ENCODE measurements around the gene TMEM200B.

DNA sequence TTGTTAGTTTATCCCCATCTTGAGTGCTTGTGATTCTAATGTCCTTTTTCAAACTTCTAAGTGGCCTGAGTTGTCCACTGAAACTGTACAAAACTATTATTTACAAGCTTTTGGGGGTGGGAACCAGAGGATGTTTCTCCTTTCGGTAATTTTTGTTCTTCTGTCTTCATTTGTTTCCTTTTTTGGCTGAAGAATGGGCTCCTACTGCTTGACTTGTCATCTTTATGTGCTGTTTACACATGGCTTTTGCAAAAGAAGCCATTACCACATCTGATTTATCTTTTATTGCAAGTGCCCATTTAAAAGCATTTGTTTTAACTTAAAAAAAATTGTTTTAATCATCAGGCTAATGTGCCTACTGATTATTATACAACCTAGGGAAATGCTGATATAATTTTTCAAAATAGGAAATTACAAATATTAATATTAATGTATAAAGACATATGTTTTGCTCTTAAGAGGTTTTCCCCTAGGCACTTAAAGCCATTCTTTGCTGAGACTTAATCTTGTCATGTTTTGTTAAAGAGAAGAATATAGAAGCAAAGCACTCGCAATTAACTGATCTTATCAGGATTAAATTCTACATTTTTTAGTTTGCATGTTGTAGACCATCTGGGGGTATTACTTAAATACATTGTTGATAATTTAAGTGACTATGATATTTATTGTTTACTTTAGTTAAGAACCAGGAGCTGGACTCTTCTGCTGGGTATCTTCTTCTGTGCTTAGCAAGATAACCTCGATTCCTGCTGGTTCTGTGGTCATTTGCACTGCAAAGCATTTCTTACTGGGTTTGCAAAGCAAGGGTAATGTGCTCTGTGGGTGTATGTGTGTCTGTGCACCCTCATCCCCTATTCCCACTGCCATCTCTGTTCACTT, 40.1 kb downstream of the TMEM200B start:
- TF ChIP-seq, protein P1, sequence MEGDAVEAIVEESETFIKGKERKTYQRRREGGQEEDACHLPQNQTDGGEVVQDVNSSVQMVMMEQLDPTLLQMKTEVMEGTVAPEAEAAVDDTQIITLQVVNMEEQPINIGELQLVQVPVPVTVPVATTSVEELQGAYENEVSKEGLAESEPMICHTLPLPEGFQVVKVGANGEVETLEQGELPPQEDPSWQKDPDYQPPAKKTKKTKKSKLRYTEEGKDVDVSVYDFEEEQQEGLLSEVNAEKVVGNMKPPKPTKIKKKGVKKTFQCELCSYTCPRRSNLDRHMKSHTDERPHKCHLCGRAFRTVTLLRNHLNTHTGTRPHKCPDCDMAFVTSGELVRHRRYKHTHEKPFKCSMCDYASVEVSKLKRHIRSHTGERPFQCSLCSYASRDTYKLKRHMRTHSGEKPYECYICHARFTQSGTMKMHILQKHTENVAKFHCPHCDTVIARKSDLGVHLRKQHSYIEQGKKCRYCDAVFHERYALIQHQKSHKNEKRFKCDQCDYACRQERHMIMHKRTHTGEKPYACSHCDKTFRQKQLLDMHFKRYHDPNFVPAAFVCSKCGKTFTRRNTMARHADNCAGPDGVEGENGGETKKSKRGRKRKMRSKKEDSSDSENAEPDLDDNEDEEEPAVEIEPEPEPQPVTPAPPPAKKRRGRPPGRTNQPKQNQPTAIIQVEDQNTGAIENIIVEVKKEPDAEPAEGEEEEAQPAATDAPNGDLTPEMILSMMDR (IDR thresholded peaks at IDR 0.05): no peak
- no peak for TF ChIP-seq POLR2A (IDR thresholded peaks at IDR 0.05)
- TF ChIP-seq EP300 (IDR thresholded peaks at IDR 0.05): no peak
